Measurements from ENCODE around the gene PAXX.
"Not testable (repeated sequence)": the region's sequence is repeated elsewhere in the genome, so short reads cannot be mapped to it uniquely, and the experiment has no call there.

DNA sequence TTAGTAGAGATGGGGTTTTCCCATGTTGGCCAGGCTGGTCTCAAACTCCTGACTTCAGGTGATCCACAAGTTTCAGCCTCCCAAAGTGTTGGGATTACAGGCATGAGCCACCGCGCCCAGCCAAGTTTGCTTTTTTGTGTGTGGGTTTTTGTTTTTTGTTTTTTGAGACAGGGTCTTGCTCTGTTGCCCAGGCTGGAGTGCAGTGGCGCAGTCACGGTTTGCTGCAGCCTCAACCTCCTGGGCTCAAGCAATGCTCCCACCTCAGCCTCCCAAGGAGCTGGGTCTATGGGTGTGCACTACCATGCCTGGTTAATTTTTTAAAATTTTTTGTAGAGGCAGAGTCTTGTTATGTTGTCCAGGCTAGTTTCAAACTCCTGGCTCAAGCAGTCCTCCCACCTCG lies 41.3 kb downstream of the PAXX start:
- TF ChIP-seq POLR2AphosphoS5 (IDR thresholded peaks at IDR 0.05; ENCODE audit: low read depth); CTCF (IDR thresholded peaks at IDR 0.05; ENCODE audit: insufficient read depth, low read length); REST (IDR thresholded peaks at IDR 0.05; ENCODE audit: insufficient replicate concordance, low read depth); SPI1 (IDR thresholded peaks at IDR 0.05; ENCODE audit: borderline replicate concordance, low read depth): not testable (repeated sequence)

Data from HL-60 (cell line).